ENCODE results near the gene EFNA2. TPM values are rescaled to one million over a fixed set of nuclear protein-coding genes. Genes with fewer than 3 reads are reported as not detected.
"Not testable (repeated sequence)": the region's sequence is repeated elsewhere in the genome, so short reads cannot be mapped to it uniquely, and the experiment has no call there.

EFNA2 gene
- total RNA-seq, 2 experiments from 2014 or later, result not detected

GRCh38 chr19:1243768-1244692 is 41.6 kb upstream of the EFNA2 start:
- POLR2A ChIA-PET, result interaction anchor here (0.8 to 4.2 kb wide), 8 partner anchors 9 to 165 kb away, joined by 3 to 59 read pairs (median 5); partner anchors contain the start of gene CIRBP

GRCh38 chr19:1244693-1245451 is 40.8 kb upstream of the EFNA2 start:
- intact Hi-C loops (cut with DNase I, micrococcal nuclease), result loop anchor here (1.0 to 10.0 kb wide), 3 partner anchors 21 to 320 kb away; partner anchors contain the start of gene ARID3A (in 1 of the 2)
- no peaks in the 10 kb centered on the region for H3K9me3 Mint-ChIP-seq (ENCODE audit: low read depth)
- peak overlapping the region; percentile 82 for H3K27ac Mint-ChIP-seq
- H3K4me1 Mint-ChIP-seq, result peaks cover 28% of the 10 kb centered on the region
- peaks cover 3% of the 10 kb centered on the region for H3K36me3 Mint-ChIP-seq (ENCODE audit: low read depth)
- DNase-seq (peak; percentile 48), ATAC-seq (no peak)
- ChIA-PET CTCF (interaction anchor here (0.6 to 5.3 kb wide), 34 partner anchors 8 to 734 kb away, joined by 3 to 163 read pairs (median 4); partner anchors contain the start of genes ABCA7, ARHGAP45, CIRBP and FAM174C), POLR2A (interaction anchor here (0.6 to 4.2 kb wide), 9 partner anchors 8 to 341 kb away, joined by 3 to 59 read pairs (median 5); partner anchors contain the start of gene CIRBP)
- H3K4me3 Mint-ChIP-seq, result peak overlapping the region; percentile 58
- H3K27me3 Mint-ChIP-seq, result no peaks in the 10 kb centered on the region

More at GRCh38 chr19:1243768-1244692, 41.6 kb upstream of the EFNA2 start:
- ATAC-seq (peak; percentile 45), DNase-seq (peak; percentile 92)
- Mint-ChIP-seq H3K4me1 (peaks cover 31% of the 10 kb centered on the region), H3K27me3 (no peaks in the 10 kb centered on the region), H3K4me3 (peak overlapping the region; percentile 83), H3K27ac (peak overlapping the region; percentile 82), H3K9me3 (ENCODE audit: low read depth) (no peaks in the 10 kb centered on the region), H3K36me3 (ENCODE audit: low read depth) (no peaks in the 10 kb centered on the region)
- CTCF ChIA-PET, result interaction anchor here (0.6 to 5.3 kb wide), 42 partner anchors 9 to 733 kb away, joined by 3 to 163 read pairs (median 4); partner anchors contain the start of genes ABCA7, ARHGAP45, CIRBP and FAM174C
- intact Hi-C loops (cut with DNase I, micrococcal nuclease), result loop anchor here (1.0 to 10.0 kb wide), 3 partner anchors 22 to 319 kb away; partner anchors contain the start of gene ARID3A (in 1 of the 2)

- Mint-ChIP-seq H3K4me3 (no peak overlapping the region), H3K36me3 (ENCODE audit: low read depth) (peaks cover 3% of the 10 kb centered on the region), H3K9me3 (ENCODE audit: low read depth) (no peaks in the 10 kb centered on the region), H3K4me1 (peaks cover 28% of the 10 kb centered on the region), H3K27me3 (no peaks in the 10 kb centered on the region), H3K27ac (no peak overlapping the region)
- ChIA-PET POLR2A (interaction anchor here (0.6 to 4.2 kb wide), 2 partner anchors 24 to 342 kb away, joined by 4 to 59 read pairs; partner anchors contain the start of gene CIRBP), CTCF (interaction anchor here (0.6 to 5.3 kb wide), 6 partner anchors 21 to 310 kb away, joined by 3 to 163 read pairs (median 3); partner anchors contain the start of genes ARHGAP45 and CIRBP)
- no peak for DNase-seq
- intact Hi-C loops (cut with DNase I, micrococcal nuclease), result loop anchor here in 1 of 2 experiments (10.0 kb wide), 1 partner anchor 321 kb away; the partner anchor contains the start of gene ARID3A
- ATAC-seq, result no peak
These were observed 40.0 kb upstream of the EFNA2 start for GRCh38 chr19:1245494-1246264.

GRCh38 chr19:1246265-1247087 is 39.2 kb upstream of the EFNA2 start:
- H3K4me3 Mint-ChIP-seq; H3K27ac Mint-ChIP-seq; ATAC-seq; H3K36me3 Mint-ChIP-seq (ENCODE audit: low read depth); DNase-seq; H3K27me3 Mint-ChIP-seq; H3K9me3 Mint-ChIP-seq (ENCODE audit: low read depth): not testable (repeated sequence)
- peaks cover 20% of the 10 kb centered on the region for H3K4me1 Mint-ChIP-seq
- intact Hi-C loops (cut with DNase I, micrococcal nuclease), result loop anchor here in 1 of 2 experiments (10.0 kb wide), 1 partner anchor 322 kb away; the partner anchor contains the start of gene ARID3A
- ChIA-PET CTCF (interaction anchor here (0.9 to 5.3 kb wide), 3 partner anchors 20 to 179 kb away, joined by 3 to 163 read pairs (median 3); partner anchors contain the start of genes ARHGAP45 and CIRBP), POLR2A (interaction anchor here (1.0 to 4.2 kb wide), 3 partner anchors 20 to 29 kb away, joined by 3 to 59 read pairs (median 3); partner anchors contain the start of genes CIRBP and FAM174C)

GRCh38 chr19:1247748-1248138 is 37.9 kb upstream of the EFNA2 start:
- intact Hi-C loops (cut with DNase I, micrococcal nuclease), result loop anchor here (2.0 to 10.0 kb wide), 5 partner anchors 115 to 585 kb away; partner anchors contain the start of genes ARHGAP45 (in 1 of the 2), ARID3A (in 1 of the 2) and RNF126 (in 1 of the 2)
- H3K36me3 Mint-ChIP-seq (ENCODE audit: low read depth), result peaks cover 17% of the 10 kb centered on the region
- no peaks in the 10 kb centered on the region for H3K27me3 Mint-ChIP-seq
- DNase-seq (no peak), ATAC-seq (no peak)
- peak overlapping the region; percentile 75 for H3K4me3 Mint-ChIP-seq
- peaks cover 13% of the 10 kb centered on the region for H3K4me1 Mint-ChIP-seq
- H3K27ac Mint-ChIP-seq, result peak overlapping the region; percentile 19
- POLR2A ChIA-PET, result interaction anchor here (0.6 kb wide), 1 partner anchor 38 kb away, joined by 4 read pairs; no protein-coding TSS in a partner anchor
- CTCF ChIA-PET, result interaction anchor here (5.3 kb wide), 1 partner anchor 19 kb away, joined by 163 read pairs; the partner anchor contains the start of gene CIRBP
- H3K9me3 Mint-ChIP-seq (ENCODE audit: low read depth), result no peaks in the 10 kb centered on the region

GRCh38 chr19:1248139-1248785 is 37.4 kb upstream of the EFNA2 start, which contains the start of gene MIDN:
TSS of gene MIDN (plus strand) at chr19:1248583. CDS start at chr19:1250297, 1,714 bp downstream.
- ATAC-seq, result peak; percentile 9
- ChIA-PET POLR2A (no interaction called here), CTCF (interaction anchor here (1.0 kb wide), 1 partner anchor 18 kb away, joined by 3 read pairs; no protein-coding TSS in a partner anchor)
- peak; percentile 87 for DNase-seq
- H3K36me3 Mint-ChIP-seq (ENCODE audit: low read depth), result peaks cover 18% of the 10 kb centered on the region
- no peaks in the 10 kb centered on the region for H3K9me3 Mint-ChIP-seq (ENCODE audit: low read depth)
- intact Hi-C loops (cut with DNase I, micrococcal nuclease), result loop anchor here (2.0 to 10.0 kb wide), 5 partner anchors 115 to 585 kb away; partner anchors contain the start of genes ARHGAP45 (in 1 of the 2), ARID3A (in 1 of the 2) and RNF126 (in 1 of the 2)
- H3K4me1 Mint-ChIP-seq, result peaks cover 9% of the 10 kb centered on the region
- peak within 1 kb of the TSS; percentile 75 for H3K4me3 Mint-ChIP-seq
- H3K27me3 Mint-ChIP-seq, result no peaks in the 10 kb centered on the region
- peak within 1 kb of the TSS; percentile 87 for H3K27ac Mint-ChIP-seq

- POLR2A ChIA-PET, result no interaction called here
- H3K9me3 Mint-ChIP-seq (ENCODE audit: low read depth), result no peaks in the 10 kb centered on the region
- H3K27ac Mint-ChIP-seq, result peak overlapping the region; percentile 87
- peaks cover 10% of the 10 kb centered on the region for H3K4me1 Mint-ChIP-seq
- CTCF ChIA-PET, result interaction anchor here (1.0 kb wide), 1 partner anchor 17 kb away, joined by 3 read pairs; no protein-coding TSS in a partner anchor
- peaks cover 21% of the 10 kb centered on the region for H3K36me3 Mint-ChIP-seq (ENCODE audit: low read depth)
- DNase-seq, result peak; percentile 90
- no peaks in the 10 kb centered on the region for H3K27me3 Mint-ChIP-seq
- H3K4me3 Mint-ChIP-seq, result peak overlapping the region; percentile 75
- ATAC-seq, result peak; percentile 5
- intact Hi-C loops (cut with DNase I, micrococcal nuclease), result loop anchor here (1.0 to 10.0 kb wide), 14 partner anchors 11 to 614 kb away; partner anchors contain the start of genes ARHGAP45 (in 1 of the 2), ARID3A (in 1 of the 2), CIRBP (in 1 of the 2) and DAZAP1 (in 1 of the 2)
These were observed 36.8 kb upstream of the EFNA2 start for GRCh38 chr19:1248786-1249297.

GRCh38 chr19:1249298-1249989 is 36.2 kb upstream of the EFNA2 start:
- ATAC-seq, result peak; percentile 53
- Mint-ChIP-seq H3K4me3 (peak overlapping the region; percentile 73), H3K27me3 (no peaks in the 10 kb centered on the region), H3K9me3 (ENCODE audit: low read depth) (no peaks in the 10 kb centered on the region), H3K27ac (no peak overlapping the region), H3K36me3 (ENCODE audit: low read depth) (peaks cover 23% of the 10 kb centered on the region), H3K4me1 (peaks cover 9% of the 10 kb centered on the region)
- CTCF ChIA-PET, result interaction anchor here (1.0 kb wide), 1 partner anchor 17 kb away, joined by 3 read pairs; no protein-coding TSS in a partner anchor
- intact Hi-C loops (cut with DNase I, micrococcal nuclease), result loop anchor here (1.0 to 10.0 kb wide), 14 partner anchors 11 to 614 kb away; partner anchors contain the start of genes ARHGAP45 (in 1 of the 2), ARID3A (in 1 of the 2), CIRBP (in 1 of the 2) and DAZAP1 (in 1 of the 2)
- peak; percentile 97 for DNase-seq
- POLR2A ChIA-PET, result interaction anchor here (1.2 kb wide), 1 partner anchor 20 kb away, joined by 4 read pairs; the partner anchor contains the start of gene CIRBP
